H9 (cell line): ENCODE data around the gene RUNX1. TPM values are rescaled to one million over a fixed set of nuclear protein-coding genes. Genes with fewer than 3 reads are reported as not detected.

Source experiments
- DNase-seq: peaks from one replicate; pipeline ENCODE4 v3.0.0-alpha.2; 2017
- H2AFZ ChIP-seq: one replicate; pipeline ENCODE4 v1.6.1; 2013; ENCODE audit warnings: mild to moderate bottlenecking, low read length, control low read depth, moderate library complexity
- H2AK5ac ChIP-seq: 2 replicates; pipeline ENCODE4 v1.6.1; 2013; ENCODE audit warnings: low read length, control low read depth, mixed read lengths; ENCODE audit not compliant: insufficient read length
- H2BK120ac ChIP-seq: one replicate; pipeline ENCODE4 v1.6.1; 2013; ENCODE audit warnings: low read depth, mild to moderate bottlenecking, low read length, control low read depth, inconsistent platforms; ENCODE audit not compliant: poor library complexity, severe bottlenecking
- H2BK12ac ChIP-seq: 2 replicates; pipeline ENCODE4 v1.6.1; 2013; ENCODE audit warnings: low read length, control low read depth, mixed read lengths, low read depth; ENCODE audit not compliant: insufficient read length
- H2BK15ac ChIP-seq: 2 replicates; pipeline ENCODE4 v1.6.1; 2013; ENCODE audit warnings: low read depth, low read length, control low read depth
- H2BK20ac ChIP-seq: one replicate; pipeline ENCODE4 v1.6.1; 2013; ENCODE audit warnings: low read depth, mild to moderate bottlenecking, low read length, control low read depth, inconsistent platforms; ENCODE audit not compliant: poor library complexity, severe bottlenecking
- H2BK5ac ChIP-seq: 2 replicates; pipeline ENCODE4 v1.6.1; 2013; ENCODE audit warnings: low read length, control low read depth, mixed read lengths; ENCODE audit not compliant: insufficient read length
- H3K14ac ChIP-seq: 2 replicates; pipeline ENCODE4 v1.6.1; 2013; ENCODE audit warnings: low read length, control low read depth; ENCODE audit not compliant: insufficient read depth
- H3K18ac ChIP-seq: 2 replicates; pipeline ENCODE4 v1.6.1; 2013; ENCODE audit warnings: low read depth, mild to moderate bottlenecking, mixed read lengths, low read length, control low read depth; ENCODE audit not compliant: insufficient read length
- H3K23ac ChIP-seq: 2 replicates; pipeline ENCODE4 v1.6.1; 2013; ENCODE audit warnings: low read length, control low read depth, mixed read lengths, low read depth; ENCODE audit not compliant: insufficient read length
- H3K23me2 ChIP-seq: 2 replicates; pipeline ENCODE4 v1.6.1; 2013; ENCODE audit warnings: low read depth, mild to moderate bottlenecking, mixed read lengths, low read length, control low read depth; ENCODE audit not compliant: insufficient read length, poor library complexity, severe bottlenecking
- H3K27ac ChIP-seq: 2 replicates; pipeline ENCODE4 v1.5.1; 2013; ENCODE audit warnings: low read length, control low read depth, mixed read lengths, low read depth; ENCODE audit not compliant: insufficient read length
- H3K27me3 ChIP-seq: 2 replicates; pipeline ENCODE4 v1.6.1; 2013; ENCODE audit warnings: low read length, control low read depth, inconsistent platforms; ENCODE audit not compliant: insufficient read depth
- H3K4ac ChIP-seq: 2 replicates; pipeline ENCODE4 v1.6.1; 2013; ENCODE audit warnings: low read depth, mild to moderate bottlenecking, control low read depth, inconsistent platforms, low read length, moderate library complexity
- H3K4me1 ChIP-seq: 2 replicates; pipeline ENCODE4 v1.6.1; 2013; ENCODE audit warnings: low read length, control low read depth, inconsistent platforms; ENCODE audit not compliant: insufficient read depth
- H3K4me2 ChIP-seq: 2 replicates; pipeline ENCODE4 v1.6.1; 2013; ENCODE audit warnings: low read length, control low read depth, mixed read lengths; ENCODE audit not compliant: insufficient read length, insufficient read depth
- H3K56ac ChIP-seq: 2 replicates; pipeline ENCODE4 v1.6.1; 2013; ENCODE audit warnings: low read depth, mild to moderate bottlenecking, mixed read lengths, low read length, control low read depth; ENCODE audit not compliant: insufficient read length
- H3K79me1 ChIP-seq: 2 replicates; pipeline ENCODE4 v1.6.1; 2013; ENCODE audit warnings: low read depth, mild to moderate bottlenecking, moderate library complexity, low read length, control low read depth, inconsistent platforms; ENCODE audit not compliant: insufficient read depth, poor library complexity, severe bottlenecking
- H3K79me2 ChIP-seq: 2 replicates; pipeline ENCODE4 v1.6.1; 2013; ENCODE audit warnings: low read length, control low read depth, inconsistent platforms; ENCODE audit not compliant: insufficient read depth
- H3K9ac ChIP-seq: 2 replicates; pipeline ENCODE4 v1.6.1; 2013; ENCODE audit warnings: low read length, control low read depth, mixed read lengths; ENCODE audit not compliant: insufficient read length; ENCODE audit errors: extremely low read depth
- H3K9me3 ChIP-seq: one replicate; pipeline ENCODE4 v1.6.1; 2013; ENCODE audit warnings: low read depth, low read length, inconsistent platforms; ENCODE audit not compliant: control insufficient read depth
- H3T11ph ChIP-seq: one replicate; pipeline ENCODE4 v1.6.1; 2013; ENCODE audit warnings: mild to moderate bottlenecking, low read length, control low read depth, inconsistent platforms
- H4K20me1 ChIP-seq: one replicate; pipeline ENCODE4 v1.6.1; 2013; ENCODE audit not compliant: control insufficient read depth, insufficient read length, insufficient read depth
- H4K5ac ChIP-seq: 2 replicates; pipeline ENCODE4 v1.6.1; 2013; ENCODE audit warnings: low read depth, mild to moderate bottlenecking, mixed read lengths, low read length, control low read depth; ENCODE audit not compliant: insufficient read length
- H4K8ac ChIP-seq: replicated peaks from 2 replicates; pipeline ENCODE4 v1.6.1; 2013; ENCODE audit warnings: low read length, control low read depth, mixed read lengths, low read depth; ENCODE audit not compliant: insufficient read length
- H4K91ac ChIP-seq: 2 replicates; pipeline ENCODE4 v1.6.1; 2013; ENCODE audit warnings: low read depth, mild to moderate bottlenecking, moderate library complexity, mixed read lengths, low read length, control low read depth; ENCODE audit not compliant: insufficient read length
- H3K27ac Mint-ChIP-seq, 3 experiments: 2 replicates in 2 of 3; 3 replicates in 1 of 3; pipeline ENCODE4 v1.8.0; 2020 to 2021; ENCODE audit warnings: mixed read lengths in 3 of 3, mild to moderate bottlenecking in 1 of 3, moderate library complexity in 1 of 3
- H3K27me3 Mint-ChIP-seq: 2 replicates; pipeline ENCODE4 v1.8.0; 2021; ENCODE audit warnings: low read depth, mild to moderate bottlenecking, moderate library complexity, mixed read lengths
- H3K36me3 Mint-ChIP-seq, 3 experiments: 2 replicates in 2 of 3; 3 replicates in 1 of 3; pipeline ENCODE4 v1.8.0; 2020 to 2021; ENCODE audit warnings: low read depth in 3 of 3, mixed read lengths in 3 of 3; ENCODE audit not compliant: insufficient read depth in 1 of 3
- H3K4me1 Mint-ChIP-seq, 2 experiments: 2 replicates each; pipeline ENCODE4 v1.8.0; 2020; ENCODE audit warnings: mixed read lengths in 2 of 2
- H3K4me3 Mint-ChIP-seq, 2 experiments: 2 replicates in 1 of 2; 3 replicates in 1 of 2; pipeline ENCODE4 v1.8.0; 2020 to 2021; ENCODE audit warnings: mild to moderate bottlenecking in 2 of 2, mixed read lengths in 2 of 2, moderate library complexity in 1 of 2
- H3K9me3 Mint-ChIP-seq, 2 experiments: 2 replicates in 1 of 2; 3 replicates in 1 of 2; pipeline ENCODE4 v1.8.0; 2020; ENCODE audit warnings: mild to moderate bottlenecking in 2 of 2, mixed read lengths in 2 of 2, moderate library complexity in 1 of 2
- WGBS: extraction: QIAGEN DNeasy Blood & Tissue Kit; methylation state at CpG from one replicate; pipeline ENCODE4 v1.1.7; 2013; ENCODE audit warnings: missing lambda C conversion rate, low lambda C conversion rate, mixed read lengths; ENCODE audit not compliant: insufficient read length; ENCODE audit errors: extremely low coverage; 5-methylcytosine and 5-hydroxymethylcytosine counted together
- total RNA-seq: library from RNA; stranded (reverse); gene quantifications from 2 replicates; pipeline ENCODE4 v1.2.1, GENCODE V29; 2021
- TF ChIP-seq, protein P1 (sequence below): fragments of 200-600 bp; sonication (generic); conservative IDR thresholded peaks from 3 replicates; pipeline ENCODE4 v1.8.0; 2021; ENCODE audit warnings: antibody characterized with exemption, mild to moderate bottlenecking

RUNX1 gene
- total RNA-seq, 1 experiment from 2014 or later = 0.72 TPM

DNA sequence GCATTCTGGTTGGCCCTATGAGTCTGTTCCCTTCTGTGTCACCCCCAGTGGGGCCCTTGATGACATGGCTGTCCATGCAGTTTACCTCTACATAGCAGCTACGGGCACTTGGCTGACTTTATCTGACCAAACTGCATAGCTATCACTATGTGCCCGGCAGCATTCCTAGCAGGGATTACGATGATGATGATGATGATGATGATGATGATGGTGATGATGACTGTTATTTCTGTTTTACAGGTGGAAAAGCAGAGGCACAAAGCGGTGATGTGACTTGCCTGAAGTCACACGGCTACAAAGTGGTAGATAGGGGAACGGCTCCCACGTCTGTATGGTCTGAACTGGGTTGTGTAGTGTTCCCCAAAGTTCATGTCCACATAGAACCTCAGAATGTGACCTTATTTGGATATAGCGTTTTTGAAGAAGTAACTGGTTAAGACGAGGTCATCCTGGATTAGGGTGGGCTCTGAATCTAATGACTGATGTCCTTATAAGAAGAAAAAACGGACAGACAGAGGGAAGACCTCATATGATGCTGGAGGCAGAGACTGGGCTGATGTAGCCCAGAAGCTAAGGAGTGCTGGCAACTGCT lies 57.6 kb downstream of the RUNX1 start:
- Histone ChIP-seq H3K23ac (no peak overlapping the region), H3K9ac (no peak overlapping the region), H3K56ac (no peak overlapping the region), H3K79me1 (no peaks in the 10 kb centered on the region), H2AK5ac (no peak overlapping the region), H3K14ac (no peak overlapping the region), H3K23me2 (no peaks in the 10 kb centered on the region), H2BK5ac (no peak overlapping the region), H3K27ac (no peak overlapping the region), H3K4me1 (no peaks in the 10 kb centered on the region; the same call in 1 of the 2 replicates), H2AFZ (no peak overlapping the region), H4K8ac (no peak overlapping the region), H3K79me2 (no peaks in the 10 kb centered on the region), H3K4ac (no peak overlapping the region), H3T11ph (no peak overlapping the region), H3K27me3 (no peaks in the 10 kb centered on the region), H4K91ac (no peak overlapping the region), H4K20me1 (no peaks in the 10 kb centered on the region), H2BK15ac (no peak overlapping the region), H3K9me3 (no peaks in the 10 kb centered on the region), H2BK120ac (no peak overlapping the region), H2BK20ac (no peak overlapping the region), H3K18ac (no peak overlapping the region), H4K5ac (no peak overlapping the region), H3K4me2 (no peak overlapping the region), H2BK12ac (no peak overlapping the region)
- TF ChIP-seq, protein P1, sequence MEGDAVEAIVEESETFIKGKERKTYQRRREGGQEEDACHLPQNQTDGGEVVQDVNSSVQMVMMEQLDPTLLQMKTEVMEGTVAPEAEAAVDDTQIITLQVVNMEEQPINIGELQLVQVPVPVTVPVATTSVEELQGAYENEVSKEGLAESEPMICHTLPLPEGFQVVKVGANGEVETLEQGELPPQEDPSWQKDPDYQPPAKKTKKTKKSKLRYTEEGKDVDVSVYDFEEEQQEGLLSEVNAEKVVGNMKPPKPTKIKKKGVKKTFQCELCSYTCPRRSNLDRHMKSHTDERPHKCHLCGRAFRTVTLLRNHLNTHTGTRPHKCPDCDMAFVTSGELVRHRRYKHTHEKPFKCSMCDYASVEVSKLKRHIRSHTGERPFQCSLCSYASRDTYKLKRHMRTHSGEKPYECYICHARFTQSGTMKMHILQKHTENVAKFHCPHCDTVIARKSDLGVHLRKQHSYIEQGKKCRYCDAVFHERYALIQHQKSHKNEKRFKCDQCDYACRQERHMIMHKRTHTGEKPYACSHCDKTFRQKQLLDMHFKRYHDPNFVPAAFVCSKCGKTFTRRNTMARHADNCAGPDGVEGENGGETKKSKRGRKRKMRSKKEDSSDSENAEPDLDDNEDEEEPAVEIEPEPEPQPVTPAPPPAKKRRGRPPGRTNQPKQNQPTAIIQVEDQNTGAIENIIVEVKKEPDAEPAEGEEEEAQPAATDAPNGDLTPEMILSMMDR = no peak
- DNase-seq = no peak
- no CpG with 5 or more reads among the region's 10 CpGs for WGBS
- no peak overlapping the region for H3K4me3 Mint-ChIP-seq
- peaks cover 35% of the 10 kb centered on the region for H3K27me3 Mint-ChIP-seq
- H3K36me3 Mint-ChIP-seq = no peaks in the 10 kb centered on the region
- no peaks in the 10 kb centered on the region for H3K9me3 Mint-ChIP-seq
- H3K4me1 Mint-ChIP-seq = peaks cover 12 to 14% of the 10 kb centered on the region in 2 experiments
- peak overlapping the region in 1 of 3 experiments; percentile 66; a peak in 1 of 7 replicates for H3K27ac Mint-ChIP-seq
